GM12865 (cell line): Measurements from ENCODE around the gene FGF5.

ENCODE experiments used
- DNase-seq: peaks from one replicate; pipeline ENCODE4 v3.0.0; 2010; ENCODE audit warnings: low read depth
- H3K4me3 ChIP-seq: 2 replicates; pipeline ENCODE4 v1.5.1; 2011; ENCODE audit warnings: mild to moderate bottlenecking, low read depth, low read length, control low read depth
- CTCF ChIP-seq: IDR thresholded peaks from 2 replicates; pipeline ENCODE4 v1.5.1; 2011; ENCODE audit warnings: low read length, control low read depth, low read depth, inconsistent platforms; ENCODE audit not compliant: insufficient read depth; ENCODE audit errors: missing control alignments

The FGF5 gene

GRCh38 chr4:80228460-80228859 lies 38.0 kb upstream of the FGF5 start:
- H3K4me3 ChIP-seq: no peak overlapping the region

GRCh38 chr4:80229128-80229527 lies 37.3 kb upstream of the FGF5 start:
- H3K4me3 ChIP-seq: no peak overlapping the region
- TF ChIP-seq CTCF: no peak
- no peak for DNase-seq

More at GRCh38 chr4:80228460-80228859, 38.0 kb upstream of the FGF5 start:
- peak; percentile 17 for DNase-seq
- no peak for TF ChIP-seq CTCF

GRCh38 chr4:80229590-80229989 lies 36.9 kb upstream of the FGF5 start:
- DNase-seq: peak; percentile 44
- TF ChIP-seq CTCF: no peak
- H3K4me3 ChIP-seq: no peak overlapping the region

- no peak for TF ChIP-seq CTCF
- H3K4me3 ChIP-seq: no peak overlapping the region
- DNase-seq: no peak
Observed at GRCh38 chr4:80231180-80231579, 35.3 kb upstream of the FGF5 start.

- H3K4me3 ChIP-seq: no peak overlapping the region
- DNase-seq: no peak
- no peak for TF ChIP-seq CTCF
Observed at GRCh38 chr4:80232707-80233370, 33.6 kb upstream of the FGF5 start.

GRCh38 chr4:80233390-80233789 lies 33.1 kb upstream of the FGF5 start:
- no peak for TF ChIP-seq CTCF

GRCh38 chr4:80235451-80235850 lies 31.0 kb upstream of the FGF5 start:
- H3K4me3 ChIP-seq: no peak overlapping the region
- no peak for DNase-seq
- TF ChIP-seq CTCF: no peak

More at GRCh38 chr4:80233390-80233789, 33.1 kb upstream of the FGF5 start:
- no peak for DNase-seq
- no peak overlapping the region for H3K4me3 ChIP-seq
